ENCODE results near the gene OGG1. TPM values are rescaled to one million over a fixed set of nuclear protein-coding genes. Genes with fewer than 3 reads are reported as not detected.
A peak's percentile ranks its signal among the peaks of the same experiment; 100 is the strongest.

OGG1 gene
- total and polyA plus RNA-seq, 9 of the 15 experiments (the other 6 are each of a cell fraction or from before 2014, with no cell fraction given), result 6.6 to 33.0 (median 24.4) TPM

- Histone ChIP-seq H2AFZ (ENCODE audit: low read depth, low read length) (no peak overlapping the region), H3K4me2 (ENCODE audit: insufficient read depth, low read length) (no peak overlapping the region), H3K9me1 (ENCODE audit: control insufficient read depth, insufficient read depth, low read length) (peaks cover 3% of the 10 kb centered on the region), H3K36me3 (ENCODE audit: control insufficient read depth, insufficient read depth, low read length) (peaks cover 83% of the 10 kb centered on the region), H3K79me2 (ENCODE audit: control insufficient read depth, insufficient read depth, low read length) (peaks cover 69% of the 10 kb centered on the region), H3K9me3 (replicated peaks; ENCODE audit: control insufficient read depth, insufficient read depth, low read depth, low read length) (no peaks in the 10 kb centered on the region), H3K27me3 (ENCODE audit: control insufficient read depth in 2 of 2, insufficient read depth in 2 of 2, low read length in 2 of 2) (no peaks in the 10 kb centered on the region), H3K9ac (ENCODE audit: insufficient read depth in 1 of 2, low read depth in 2 of 2, low read length in 2 of 2) (no peak overlapping the region), H3K27ac (ENCODE audit: extremely low read depth, low read depth, low read length) (no peak overlapping the region), H3K4me1 (replicated peaks in 1 of 2; ENCODE audit: control insufficient read depth in 2 of 2, insufficient read depth in 2 of 2, low read length in 2 of 2) (peaks cover 8 to 11% of the 10 kb centered on the region in 2 experiments; a peak in 4 of 5 replicates), H3K4me3 (peak overlapping the region; percentile 99; the same call in 1 of the 2 replicates), H4K20me1 (replicated peaks; ENCODE audit: control insufficient read depth, insufficient read depth, low read length) (peaks cover 3% of the 10 kb centered on the region; the same call in 1 of the 2 replicates)
- TF ChIP-seq ZBTB43 (CRISPR knock-in tag; IDR thresholded peaks at IDR 0.05) (no peak), NBN (IDR thresholded peaks at IDR 0.05; ENCODE audit: low read depth) (no peak), POLR2A (conservative IDR thresholded peaks at IDR 0.05) (0 out of 2 replicates have a peak, but pooled peaks have one; percentile 15), POLR2AphosphoS5 (IDR thresholded peaks at IDR 0.05; ENCODE audit: control insufficient read depth, insufficient read depth, low read depth, low read length) (peak; percentile 22; the same call in 1 of the 2 replicates), ZNF699 (CRISPR knock-in tag; IDR thresholded peaks at IDR 0.05; ENCODE audit: insufficient replicate concordance) (no peak), RBM25 (IDR thresholded peaks at IDR 0.05; ENCODE audit: low read depth, low read length, severe bottlenecking) (peak; percentile 49), ZNF121 (CRISPR knock-in tag; conservative IDR thresholded peaks at IDR 0.05) (peak; percentile 97)
- FAIRE-seq (no peak), DNase-seq (ENCODE audit: extremely low read depth in 1 of 4, low spot score in 3 of 4) (no peak), ATAC-seq (no peak)
- POLR2A ChIA-PET, result interaction anchor here (1.3 to 2.9 kb wide), 4 partner anchors 11 to 22 kb away, joined by 3 to 49 read pairs (median 14); no protein-coding TSS in a partner anchor
- CTCF ChIA-PET (ENCODE audit: low intra/inter-chr PET ratio), result no interaction called here
- WGBS (ENCODE audit: insufficient coverage, low coverage, missing lambda C conversion rate), result 96% methylated on average over 10 of the region's 11 CpGs
- in situ Hi-C loops (cut with MboI) (no loop called here), intact Hi-C loops (cut with micrococcal nuclease) (loop anchor here (5.0 to 10.0 kb wide), 2 partner anchors 77 to 290 kb away; no protein-coding TSS in a partner anchor)
- BruUV-seq (replicated peaks), result no TSS peak
Observed at GRCh38 chr3:9794400-9794799, 44.6 kb downstream of the OGG1 start.
